ENCODE data around the gene SLIRP. TPM values are rescaled to one million over a fixed set of nuclear protein-coding genes. Genes with fewer than 3 reads are reported as not detected.
A peak's percentile ranks its signal among the peaks of the same experiment; 100 is the strongest.
"Not testable (repeated sequence)": the region's sequence is repeated elsewhere in the genome, so short reads cannot be mapped to it uniquely, and the experiment has no call there.

SLIRP gene
- total RNA-seq: 100 to 1,000 TPM in 2 of 4 donors, 10 to 100 TPM in 2; 40.4 to 162 (median 107) TPM

DNA sequence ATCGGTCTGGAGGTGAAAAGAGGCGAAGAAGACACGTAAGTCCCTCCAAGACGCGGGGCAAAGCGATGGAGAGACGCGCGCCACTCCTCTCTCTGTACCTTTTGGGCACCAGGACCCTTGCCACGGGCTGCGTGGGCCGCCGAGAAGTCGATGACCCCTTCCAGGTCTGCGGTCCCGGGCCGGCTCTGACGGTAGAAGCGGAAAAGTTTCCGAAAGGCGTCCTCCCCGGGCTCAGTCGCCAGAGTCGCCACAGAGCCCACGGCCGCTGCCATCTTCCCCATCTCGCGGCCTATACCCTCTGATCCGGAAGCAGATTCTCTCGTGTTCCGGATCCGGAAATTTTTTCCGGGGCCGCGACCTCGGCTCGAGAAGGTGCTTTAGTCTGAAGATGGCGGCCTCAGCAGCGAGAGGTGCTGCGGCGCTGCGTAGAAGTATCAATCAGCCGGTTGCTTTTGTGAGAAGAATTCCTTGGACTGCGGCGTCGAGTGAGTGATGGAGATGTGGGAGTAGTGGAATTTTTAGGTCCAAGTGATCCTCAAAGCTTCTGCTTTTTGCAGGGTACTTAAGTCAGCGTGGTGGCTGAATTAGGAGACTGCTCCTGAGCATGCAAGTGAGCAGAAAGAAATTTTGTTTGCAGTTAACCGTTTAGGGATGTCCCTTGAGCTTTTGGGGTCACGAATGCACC, at the start of gene SLIRP, which contains the start of gene ALKBH1:
Gene SLIRP (plus strand): TSS at position 380 of the 685 bp plus-strand sequence. CDS start 9 bp downstream, at position 389.
Gene ALKBH1 (minus strand): TSS at position 300 of the 685 bp plus-strand sequence. CDS start 19 bp downstream, at position 281.
- H3K36me3 ChIP-seq: peaks cover 0 to 44% (median 0%) of the 10 kb centered on the region in 3 donors
- TF ChIP-seq POLR2A (IDR thresholded peaks at IDR 0.05): peak; percentile 63 to 68
- peak in 4 of 6 experiments; percentile 1 to 16 (median 4) for TF ChIP-seq CTCF (IDR thresholded peaks at IDR 0.05)
- peak within 1 kb of the TSS; percentile 69 to 85 (median 83) for H3K4me3 ChIP-seq
- peaks cover 0 to 31% (median 8%) of the 10 kb centered on the region in 4 donors for H3K4me1 ChIP-seq
- DNase-seq: peak; percentile 88 to 95 (median 88)
- H3K27me3 ChIP-seq: no peaks in the 10 kb centered on the region
- H3K27ac ChIP-seq: peak within 1 kb of the TSS; percentile 51 to 76 (median 60)
- H3K9me3 ChIP-seq: no peaks in the 10 kb centered on the region

DNA sequence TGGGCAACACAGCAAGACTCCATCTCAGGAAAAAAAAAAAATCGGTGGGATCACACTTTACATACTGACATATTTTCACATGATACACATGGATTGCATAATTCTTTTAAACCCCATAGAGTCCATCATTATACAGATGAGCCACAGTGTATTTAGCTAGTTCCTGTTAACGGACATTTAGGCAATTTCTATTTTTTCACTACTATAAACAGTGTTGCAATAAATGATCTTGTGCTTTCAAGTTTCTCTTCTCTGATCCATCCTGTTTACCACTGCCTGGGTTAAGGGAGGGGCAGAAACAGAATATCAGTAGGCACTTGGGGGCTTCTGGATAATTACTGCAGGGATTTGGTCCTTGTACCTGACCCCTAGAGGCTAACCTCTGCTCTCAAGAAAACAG, 48.1 kb upstream of the SLIRP start:
- DNase-seq: no peak
- no peaks in the 10 kb centered on the region for H3K27me3 ChIP-seq
- no peaks in the 10 kb centered on the region for H3K36me3 ChIP-seq
- no peak overlapping the region for H3K27ac ChIP-seq
- H3K4me3 ChIP-seq: no peak overlapping the region
- TF ChIP-seq POLR2A (IDR thresholded peaks at IDR 0.05): no peak
- TF ChIP-seq CTCF (IDR thresholded peaks at IDR 0.05): no peak
- peaks cover 0 to 1% (median 0%) of the 10 kb centered on the region in 4 donors for H3K4me1 ChIP-seq
- H3K9me3 ChIP-seq: no peaks in the 10 kb centered on the region

DNA sequence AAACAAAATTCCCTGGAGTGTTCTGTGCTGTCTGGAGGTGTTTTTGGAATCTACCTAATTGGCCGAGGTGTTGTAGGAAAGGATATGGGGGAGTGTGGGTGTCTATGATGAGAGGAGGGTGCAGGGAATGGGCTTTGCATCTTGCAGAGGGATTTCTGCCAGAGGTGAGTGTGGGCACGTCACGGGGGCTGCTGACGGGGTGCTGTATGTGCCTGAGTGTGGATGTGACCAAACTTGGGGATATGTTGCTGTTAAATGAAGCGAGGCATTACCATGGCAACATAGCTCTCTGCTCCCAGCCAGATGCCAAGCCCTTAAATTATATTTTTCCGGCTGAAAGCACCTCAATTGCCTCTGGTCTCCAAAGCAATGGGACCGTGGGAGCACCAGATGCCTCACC, 47.1 kb upstream of the SLIRP start:
- no peak for DNase-seq
- no peaks in the 10 kb centered on the region for H3K36me3 ChIP-seq
- H3K4me1 ChIP-seq: no peaks in the 10 kb centered on the region
- no peaks in the 10 kb centered on the region for H3K27me3 ChIP-seq
- no peak overlapping the region for H3K4me3 ChIP-seq
- H3K9me3 ChIP-seq: no peaks in the 10 kb centered on the region
- H3K27ac ChIP-seq: no peak overlapping the region
- TF ChIP-seq CTCF (IDR thresholded peaks at IDR 0.05) (no peak), POLR2A (IDR thresholded peaks at IDR 0.05) (no peak)

- H3K9me3 ChIP-seq, H3K27me3 ChIP-seq, DNase-seq, H3K27ac ChIP-seq, H3K4me1 ChIP-seq, H3K4me3 ChIP-seq, H3K36me3 ChIP-seq: not testable (repeated sequence)
Observed at GRCh38 chr14:77661562-77661961, 46.3 kb upstream of the SLIRP start.

GRCh38 chr14:77663293-77663692, 44.6 kb upstream of the SLIRP start:
- no peak for DNase-seq
- no peaks in the 10 kb centered on the region for H3K4me1 ChIP-seq
- H3K9me3 ChIP-seq: no peaks in the 10 kb centered on the region
- H3K27me3 ChIP-seq: no peaks in the 10 kb centered on the region
- H3K4me3 ChIP-seq: no peak overlapping the region
- no peaks in the 10 kb centered on the region for H3K36me3 ChIP-seq
- TF ChIP-seq CTCF (IDR thresholded peaks at IDR 0.05): no peak
- no peak for TF ChIP-seq POLR2A (IDR thresholded peaks at IDR 0.05)
- no peak overlapping the region for H3K27ac ChIP-seq

DNA sequence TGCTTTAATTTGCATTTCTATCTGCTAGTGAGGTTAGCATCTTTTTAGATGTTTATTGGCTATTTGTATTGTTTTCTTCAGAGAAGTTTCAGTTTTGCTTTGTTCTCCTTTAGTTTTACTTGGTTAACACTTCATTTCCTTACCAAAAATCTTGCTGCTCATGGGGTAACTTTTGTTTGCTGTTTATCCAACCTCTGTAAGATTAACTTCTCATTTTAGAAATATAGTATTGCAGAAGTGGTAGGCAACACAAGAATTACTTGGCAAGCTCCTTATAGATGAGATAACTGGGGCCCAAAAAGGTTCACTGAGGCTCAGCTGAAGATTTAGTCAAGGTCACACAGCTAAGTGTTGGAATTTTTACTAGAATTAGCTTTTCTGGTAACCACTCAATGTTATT, 40.6 kb upstream of the SLIRP start:
- no peak overlapping the region for H3K27ac ChIP-seq
- H3K36me3 ChIP-seq: peaks cover 0 to 4% (median 0%) of the 10 kb centered on the region in 3 donors
- H3K4me1 ChIP-seq: no peaks in the 10 kb centered on the region
- no peaks in the 10 kb centered on the region for H3K27me3 ChIP-seq
- TF ChIP-seq POLR2A (IDR thresholded peaks at IDR 0.05): no peak
- no peaks in the 10 kb centered on the region for H3K9me3 ChIP-seq
- DNase-seq: no peak
- H3K4me3 ChIP-seq: no peak overlapping the region

All from Peyer's patch (tissue), 4 donors.